Measurements from ENCODE around the gene SAPCD2.
"Not testable (repeated sequence)": the region's sequence is repeated elsewhere in the genome, so short reads cannot be mapped to it uniquely, and the experiment has no call there.

SAPCD2 gene

GRCh38 chr9:137070201-137070905 is at the start of gene SAPCD2:
Gene SAPCD2, minus strand, starts transcription at chr9:137070557. Its CDS starts 97 bp downstream, at chr9:137070460.
- peak; percentile 84 for DNase-seq

GRCh38 chr9:137118092-137118603 is 47.8 kb upstream of the SAPCD2 start:
- not testable (repeated sequence) for DNase-seq

GRCh38 chr9:137117269-137117731 is 46.9 kb upstream of the SAPCD2 start:
- no peak for DNase-seq

GRCh38 chr9:137116728-137117127 is 46.4 kb upstream of the SAPCD2 start:
- DNase-seq = no peak

GRCh38 chr9:137116027-137116507 is 45.7 kb upstream of the SAPCD2 start:
- DNase-seq = no peak

- DNase-seq = no peak
Measured at GRCh38 chr9:137115394-137116026, 45.2 kb upstream of the SAPCD2 start.

- DNase-seq = peak; percentile 87
Measured at GRCh38 chr9:137114613-137115393, 44.4 kb upstream of the SAPCD2 start, which contains the start of gene DPP7. Gene DPP7, minus strand, starts transcription at chr9:137114733. Its CDS starts 20 bp downstream, at chr9:137114713.

GRCh38 chr9:137114220-137114612 is 43.9 kb upstream of the SAPCD2 start:
- DNase-seq = no peak

GRCh38 chr9:137113385-137114159 is 43.2 kb upstream of the SAPCD2 start:
- peak; percentile 55 for DNase-seq

- DNase-seq = no peak
Measured at GRCh38 chr9:137112564-137113384, 42.4 kb upstream of the SAPCD2 start.

GRCh38 chr9:137111788-137112563 is 41.6 kb upstream of the SAPCD2 start:
- no peak for DNase-seq

- no peak for DNase-seq
Measured at GRCh38 chr9:137110911-137111787, 40.8 kb upstream of the SAPCD2 start.

GRCh38 chr9:137110147-137110910 is 40.0 kb upstream of the SAPCD2 start:
- DNase-seq = no peak

GRCh38 chr9:137109250-137110146 is 39.1 kb upstream of the SAPCD2 start:
- DNase-seq = no peak

- DNase-seq = no peak
Measured at GRCh38 chr9:137108608-137109249, 38.4 kb upstream of the SAPCD2 start.

GRCh38 chr9:137107982-137108381 is 37.6 kb upstream of the SAPCD2 start:
- DNase-seq = no peak

- no peak for DNase-seq
Measured at GRCh38 chr9:137107312-137107921, 37.1 kb upstream of the SAPCD2 start.

All from CD4-positive, alpha-beta T cell treated with Interleukin-17A for 4 hours (primary cell).